CD14-positive monocyte (primary cell): Measurements from ENCODE around the gene LUC7L2. TPM values are rescaled to one million over a fixed set of nuclear protein-coding genes. Genes with fewer than 3 reads are reported as not detected.
"Not testable (repeated sequence)": the region's sequence is repeated elsewhere in the genome, so short reads cannot be mapped to it uniquely, and the experiment has no call there.

Experiments used
- DNase-seq, 3 donors: peaks; one replicate each; pipeline ENCODE4 v3.0.0-alpha.2; 2011 to 2022
- H2AFZ ChIP-seq: 2 replicates; pipeline ENCODE4 v1.6.0; 2012; ENCODE audit warnings: mild to moderate bottlenecking, low read depth, low read length, inconsistent platforms; ENCODE audit not compliant: insufficient read depth, poor library complexity, severe bottlenecking
- H3K27ac ChIP-seq, 2 donors: 1 replicate in 1 of 2; 2 replicates in 1 of 2; pipeline ENCODE4 v1.5.1; 2012 to 2013; ENCODE audit warnings: low read length in 2 of 2, control low read depth in 1 of 2, inconsistent platforms in 1 of 2, low read depth in 1 of 2, mild to moderate bottlenecking in 1 of 2
- H3K27me3 ChIP-seq, 2 donors: one replicate each; pipeline versions ENCODE4 v1.6.0 to v1.6.1; 2011 to 2013; ENCODE audit warnings: low read length in 2 of 2; ENCODE audit not compliant: control insufficient read depth in 2 of 2, insufficient read depth in 2 of 2
- H3K36me3 ChIP-seq, 2 donors: replicated peaks in 1 of 2; 1 replicate in 1 of 2; 2 replicates in 1 of 2; pipeline versions ENCODE4 v1.5.1 to v1.6.1; 2012 to 2013; ENCODE audit warnings: low read length in 2 of 2, control low read depth in 1 of 2, inconsistent platforms in 1 of 2, mild to moderate bottlenecking in 1 of 2; ENCODE audit not compliant: insufficient read depth in 2 of 2, control insufficient read depth in 1 of 2
- H3K4me1 ChIP-seq, 2 donors: 1 replicate in 1 of 2; 2 replicates in 1 of 2; pipeline versions ENCODE4 v1.5.1 to v1.6.1; 2012 to 2013; ENCODE audit warnings: low read length in 2 of 2, control low read depth in 1 of 2, inconsistent platforms in 1 of 2, mild to moderate bottlenecking in 1 of 2, moderate library complexity in 1 of 2; ENCODE audit not compliant: insufficient read depth in 2 of 2, control insufficient read depth in 1 of 2
- H3K4me2 ChIP-seq: replicated peaks from 2 replicates; pipeline ENCODE3; 2012; ENCODE audit warnings: low read length, moderate library complexity, mild to moderate bottlenecking; ENCODE audit not compliant: poor library complexity, severe bottlenecking; ENCODE audit errors: extremely low read depth
- H3K4me3 ChIP-seq, 3 experiments: fragments of 200-600 bp in 1 of 3; sonication (generic) in 1 of 3; replicated peaks in 1 of 3; 1 replicate in 2 of 3; 2 replicates in 1 of 3; pipeline ENCODE4 v1.5.1; 2011 to 2013; ENCODE audit warnings: low read length in 3 of 3, mild to moderate bottlenecking in 3 of 3, control low read depth in 2 of 3, low read depth in 2 of 3, inconsistent platforms in 1 of 3, moderate library complexity in 1 of 3
- H3K79me2 ChIP-seq: 2 replicates; pipeline ENCODE4 v1.6.0; 2012; ENCODE audit warnings: mild to moderate bottlenecking, control low read depth, inconsistent platforms, low read length, moderate library complexity; ENCODE audit not compliant: insufficient read depth
- H3K9ac ChIP-seq: 2 replicates; pipeline ENCODE4 v1.6.0; 2017; ENCODE audit warnings: low read length, mild to moderate bottlenecking; ENCODE audit not compliant: insufficient read depth, poor library complexity, severe bottlenecking
- H3K9me3 ChIP-seq, 2 donors: replicated peaks in 1 of 2; 1 replicate in 1 of 2; 2 replicates in 1 of 2; pipeline versions ENCODE4 v1.5.1 to v1.6.1; 2012 to 2013; ENCODE audit warnings: low read length in 2 of 2, control low read depth in 1 of 2; ENCODE audit not compliant: control insufficient read depth in 1 of 2, insufficient read depth in 1 of 2
- H4K20me1 ChIP-seq: 2 replicates; pipeline ENCODE4 v1.6.0; 2012; ENCODE audit warnings: mild to moderate bottlenecking, low read length, control low read depth, moderate library complexity; ENCODE audit not compliant: insufficient read depth
- H3K27ac Mint-ChIP-seq, 7 donors: one replicate each; pipeline ENCODE4 v1.8.0; 2020; ENCODE audit warnings: mild to moderate bottlenecking in 7 of 7, mixed read lengths in 7 of 7, moderate library complexity in 6 of 7, inconsistent platforms in 2 of 7
- H3K27me3 Mint-ChIP-seq, 3 donors: one replicate each; pipeline ENCODE4 v1.8.0; 2021 to 2022; ENCODE audit warnings: low read depth in 3 of 3, mild to moderate bottlenecking in 3 of 3, mixed read lengths in 3 of 3, moderate library complexity in 3 of 3, inconsistent platforms in 1 of 3
- H3K36me3 Mint-ChIP-seq, 2 donors: one replicate each; pipeline ENCODE4 v1.8.0; 2020; ENCODE audit warnings: mixed read lengths in 2 of 2, inconsistent platforms in 1 of 2, mild to moderate bottlenecking in 1 of 2
- H3K4me1 Mint-ChIP-seq: one replicate; pipeline ENCODE4 v1.8.0; 2020; ENCODE audit warnings: mild to moderate bottlenecking, mixed read lengths
- H3K4me3 Mint-ChIP-seq, 2 donors: one replicate each; pipeline ENCODE4 v1.8.0; 2020; ENCODE audit warnings: mild to moderate bottlenecking in 2 of 2, mixed read lengths in 2 of 2, moderate library complexity in 1 of 2
- H3K9me3 Mint-ChIP-seq, 7 donors: one replicate each; pipeline ENCODE4 v1.8.0; 2020 to 2022; ENCODE audit warnings: mixed read lengths in 7 of 7, mild to moderate bottlenecking in 6 of 7, moderate library complexity in 6 of 7, inconsistent platforms in 2 of 7
- WGBS: methylation state at CpG from one replicate; pipeline ENCODE4 v1.1.5; 2013; ENCODE audit warnings: missing lambda C conversion rate; ENCODE audit not compliant: insufficient coverage; 5-methylcytosine and 5-hydroxymethylcytosine counted together
- intact Hi-C, 2 donors: fragments of 100-400 bp; cut with micrococcal nuclease; formaldehyde crosslinking; loops; one replicate each; pipeline versions ENCODE4 v1.15.0 to v1.15.1; 2023
- polyA plus RNA-seq, 3 donors: library from polyadenylated mRNA; depleted of rRNA in 1 of 3; unstranded in 2 of 3; stranded (reverse) in 1 of 3; fragments of 300-500 nt in 2 of 3; fragments of >200 nt in 1 of 3; fragmentation: Illumina TruSeq in 2 of 3; gene quantifications; 1 replicate in 2 of 3; 2 replicates in 1 of 3; pipeline ENCODE4 v1.2.3, GENCODE V29; 2012 to 2021
- TF ChIP-seq, protein P1 (sequence below): fragments of 200-600 bp; IDR thresholded peaks from one replicate; pipeline ENCODE4 v1.8.0; 2022; ENCODE audit warnings: antibody characterized with exemption, mild to moderate bottlenecking

LUC7L2 gene
- polyA plus RNA-seq, 3 donors: 24.7 to 54.5 (median 26.8) TPM

DNA sequence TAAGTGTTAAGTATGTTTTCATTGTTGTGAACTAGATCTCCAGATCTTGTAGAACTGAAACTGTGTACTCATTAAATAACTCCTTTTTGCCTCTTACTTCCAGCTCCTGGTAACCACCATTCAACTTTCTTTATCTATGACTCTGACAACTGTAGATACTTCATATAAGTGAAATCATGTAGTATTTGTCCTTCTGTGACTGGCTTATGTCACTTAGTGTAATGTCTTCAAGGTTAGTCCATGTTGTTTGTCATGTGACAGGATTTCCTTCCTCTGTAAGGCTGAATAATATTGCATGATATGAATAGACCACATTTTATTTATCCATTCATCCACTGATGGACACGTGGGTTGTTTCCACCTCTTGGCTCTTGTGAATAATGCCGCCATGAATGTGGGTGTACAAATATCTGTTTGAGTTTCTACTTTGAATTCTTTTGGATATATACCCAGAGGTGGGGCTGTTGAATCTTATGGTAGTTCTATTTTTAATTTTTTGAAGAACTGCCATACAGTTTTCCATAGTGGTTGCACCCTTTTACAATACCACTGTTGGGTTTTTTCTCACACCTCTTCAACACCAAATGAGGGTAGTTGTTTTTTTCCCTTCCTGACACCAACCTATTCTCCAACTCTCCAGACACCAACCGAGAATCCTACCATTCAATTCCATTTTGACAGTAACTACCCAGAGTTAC is 29.2 kb upstream of the LUC7L2 start:
- Histone ChIP-seq H3K9me3 (no peaks in the 10 kb centered on the region), H3K36me3 (no peaks in the 10 kb centered on the region), H3K4me2 (no peak overlapping the region), H4K20me1 (no peaks in the 10 kb centered on the region), H3K27ac (no peak overlapping the region), H3K9ac (no peak overlapping the region), H3K4me1 (no peaks in the 10 kb centered on the region), H2AFZ (no peak overlapping the region), H3K27me3 (no peaks in the 10 kb centered on the region), H3K4me3 (no peak overlapping the region), H3K79me2 (no peaks in the 10 kb centered on the region)
- Mint-ChIP-seq H3K4me1 (peaks cover 2% of the 10 kb centered on the region), H3K36me3 (no peaks in the 10 kb centered on the region), H3K4me3 (no peak overlapping the region), H3K27me3 (peaks cover 0 to 4% (median 4%) of the 10 kb centered on the region in 3 donors), H3K27ac (no peak overlapping the region), H3K9me3 (peaks cover 0 to 4% (median 0%) of the 10 kb centered on the region in 7 donors)
- intact Hi-C loops: loop anchor here in 1 of 2 donors (10.0 kb wide), 1 partner anchor 1594 kb away; the partner anchor contains the start of gene BRAF
- no peak for DNase-seq
- 89% methylated on average over 1 of the region's 3 CpGs for WGBS
- TF ChIP-seq, protein P1, sequence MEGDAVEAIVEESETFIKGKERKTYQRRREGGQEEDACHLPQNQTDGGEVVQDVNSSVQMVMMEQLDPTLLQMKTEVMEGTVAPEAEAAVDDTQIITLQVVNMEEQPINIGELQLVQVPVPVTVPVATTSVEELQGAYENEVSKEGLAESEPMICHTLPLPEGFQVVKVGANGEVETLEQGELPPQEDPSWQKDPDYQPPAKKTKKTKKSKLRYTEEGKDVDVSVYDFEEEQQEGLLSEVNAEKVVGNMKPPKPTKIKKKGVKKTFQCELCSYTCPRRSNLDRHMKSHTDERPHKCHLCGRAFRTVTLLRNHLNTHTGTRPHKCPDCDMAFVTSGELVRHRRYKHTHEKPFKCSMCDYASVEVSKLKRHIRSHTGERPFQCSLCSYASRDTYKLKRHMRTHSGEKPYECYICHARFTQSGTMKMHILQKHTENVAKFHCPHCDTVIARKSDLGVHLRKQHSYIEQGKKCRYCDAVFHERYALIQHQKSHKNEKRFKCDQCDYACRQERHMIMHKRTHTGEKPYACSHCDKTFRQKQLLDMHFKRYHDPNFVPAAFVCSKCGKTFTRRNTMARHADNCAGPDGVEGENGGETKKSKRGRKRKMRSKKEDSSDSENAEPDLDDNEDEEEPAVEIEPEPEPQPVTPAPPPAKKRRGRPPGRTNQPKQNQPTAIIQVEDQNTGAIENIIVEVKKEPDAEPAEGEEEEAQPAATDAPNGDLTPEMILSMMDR: no peak

DNA sequence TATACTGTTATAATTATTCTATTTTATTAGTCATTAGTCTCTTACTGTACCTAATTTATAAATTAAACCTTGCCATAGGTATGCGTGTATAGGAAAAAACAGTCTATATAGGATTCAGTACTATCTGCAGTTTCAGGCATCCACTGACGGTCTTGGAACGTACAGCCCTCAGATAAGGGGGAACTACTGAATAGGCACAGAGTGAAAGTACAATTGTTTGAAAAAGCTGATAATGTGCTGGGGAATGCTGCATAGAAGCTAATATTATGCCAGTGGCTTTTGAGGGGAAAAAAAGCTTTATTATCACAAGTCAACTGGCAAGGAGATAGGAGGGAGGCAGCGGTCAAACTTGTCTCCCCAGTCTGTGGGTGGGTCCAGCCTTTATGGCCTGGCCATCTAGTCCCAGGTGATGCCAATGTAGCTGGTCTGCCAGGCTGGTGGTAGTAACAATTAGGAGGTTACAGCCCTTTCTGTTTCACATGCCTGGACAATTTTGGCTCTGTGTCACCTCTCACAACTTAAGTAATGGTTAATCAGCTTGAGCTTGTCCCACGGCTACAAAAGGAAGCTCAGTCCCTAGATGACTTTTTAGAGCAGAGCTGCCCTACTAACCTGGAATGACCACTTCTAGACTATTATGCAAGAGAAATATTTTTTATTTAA is 26.9 kb upstream of the LUC7L2 start:
- Histone ChIP-seq H3K27me3 (no peaks in the 10 kb centered on the region), H3K36me3 (no peaks in the 10 kb centered on the region), H3K27ac (no peak overlapping the region), H3K9me3 (no peaks in the 10 kb centered on the region), H3K4me2 (no peak overlapping the region), H3K4me3 (no peak overlapping the region), H2AFZ (no peak overlapping the region), H4K20me1 (no peaks in the 10 kb centered on the region), H3K9ac (no peak overlapping the region), H3K79me2 (no peaks in the 10 kb centered on the region), H3K4me1 (no peaks in the 10 kb centered on the region)
- H3K27ac Mint-ChIP-seq: no peak overlapping the region
- H3K9me3 Mint-ChIP-seq: peaks cover 0 to 4% (median 0%) of the 10 kb centered on the region in 7 donors
- no peaks in the 10 kb centered on the region for H3K36me3 Mint-ChIP-seq
- intact Hi-C loops: loop anchor here in 1 of 2 donors (10.0 kb wide), 1 partner anchor 1592 kb away; the partner anchor contains the start of gene BRAF
- peaks cover 2% of the 10 kb centered on the region for H3K4me1 Mint-ChIP-seq
- no peak for DNase-seq
- TF ChIP-seq, protein P1: no peak
- WGBS: 100% methylated on average over 1 of the region's 5 CpGs
- H3K4me3 Mint-ChIP-seq: no peak overlapping the region
- H3K27me3 Mint-ChIP-seq: peaks cover 0 to 4% (median 3%) of the 10 kb centered on the region in 3 donors

DNA sequence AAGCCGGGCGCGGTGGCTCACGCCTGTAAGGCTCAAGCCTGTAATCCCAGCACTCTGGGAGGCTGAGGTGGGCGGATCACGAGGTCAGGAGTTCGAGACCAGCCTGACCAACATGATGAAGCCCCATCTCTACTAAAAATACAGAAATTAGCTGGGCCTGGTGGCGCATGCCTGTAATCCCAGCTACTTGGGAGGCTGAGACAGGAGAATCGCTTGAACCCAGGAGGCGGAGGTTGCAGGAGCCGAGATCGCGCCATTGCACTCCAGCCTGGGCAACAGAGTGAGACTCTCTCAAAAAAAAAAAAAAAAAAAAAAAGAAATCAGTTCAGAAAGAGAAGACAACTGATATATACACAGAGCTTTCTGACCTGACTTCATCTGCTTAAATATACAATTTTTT is 26.3 kb upstream of the LUC7L2 start:
- not testable (repeated sequence) for H3K4me1 ChIP-seq, H3K27ac ChIP-seq, H3K4me3 ChIP-seq, H3K4me2 ChIP-seq, H3K9me3 Mint-ChIP-seq, H2AFZ ChIP-seq, H3K9me3 ChIP-seq, H3K36me3 Mint-ChIP-seq, H3K79me2 ChIP-seq, H3K36me3 ChIP-seq, H4K20me1 ChIP-seq, H3K4me3 Mint-ChIP-seq, H3K27ac Mint-ChIP-seq, H3K27me3 ChIP-seq, H3K4me1 Mint-ChIP-seq, H3K27me3 Mint-ChIP-seq, DNase-seq, H3K9ac ChIP-seq
- no CpG with 5 or more reads among the region's 13 CpGs for WGBS
- intact Hi-C loops: loop anchor here in 1 of 2 donors (10.0 kb wide), 1 partner anchor 1591 kb away; the partner anchor contains the start of gene BRAF
